Astrocyte of the cerebellum (primary cell): ENCODE data around the gene TCN2.

ENCODE experiments used
- DNase-seq: peaks from one replicate; pipeline ENCODE4 v3.0.0-alpha.2; 2011; ENCODE audit warnings: low read depth
- H3K4me3 ChIP-seq: 2 replicates; pipeline ENCODE4 v1.5.1; 2011; ENCODE audit warnings: mild to moderate bottlenecking, low read depth, low read length, moderate library complexity
- in situ Hi-C: cut with HindIII; loops from 2 replicates; pipeline ENCODE4 v1.10.0; 2017; ENCODE audit warnings: low sequenced_read_pairs
- TF ChIP-seq, protein P1 (sequence below): IDR thresholded peaks from 2 replicates; pipeline ENCODE4 v1.5.1; 2012; ENCODE audit warnings: low read length, low read depth, moderate library complexity, mild to moderate bottlenecking; ENCODE audit errors: missing control alignments

TCN2 gene

DNA sequence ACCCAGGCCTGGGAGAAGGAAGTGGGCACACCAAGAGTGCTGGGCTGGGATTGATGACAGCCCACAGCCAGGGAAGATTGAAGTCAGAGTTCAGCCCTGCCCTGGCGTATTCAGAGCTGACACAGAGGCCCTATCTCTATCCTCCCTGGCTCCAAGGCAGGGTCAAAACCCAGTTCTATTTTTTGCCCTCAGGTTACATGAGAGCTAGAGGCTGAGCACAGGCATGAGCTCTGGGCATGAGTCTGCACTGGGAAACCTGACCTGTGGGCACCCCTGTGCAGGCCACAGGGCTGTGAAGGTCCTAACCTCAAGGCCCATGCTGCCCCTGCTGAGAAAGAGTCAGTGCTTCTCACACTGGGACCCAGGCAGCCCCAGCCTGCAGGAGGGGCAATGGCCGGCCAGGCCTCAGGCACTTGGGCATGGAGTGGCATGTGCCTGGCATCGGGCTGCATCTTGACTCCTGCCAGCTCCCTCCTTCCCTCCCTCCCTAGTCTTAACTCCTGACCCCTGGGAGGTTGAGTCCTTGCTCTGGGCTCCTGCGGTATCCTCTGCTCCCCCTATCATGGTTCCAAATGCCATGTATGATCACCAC, 34.0 kb downstream of the TCN2 start:
- in situ Hi-C loops, result no loop called here
- TF ChIP-seq, protein P1, sequence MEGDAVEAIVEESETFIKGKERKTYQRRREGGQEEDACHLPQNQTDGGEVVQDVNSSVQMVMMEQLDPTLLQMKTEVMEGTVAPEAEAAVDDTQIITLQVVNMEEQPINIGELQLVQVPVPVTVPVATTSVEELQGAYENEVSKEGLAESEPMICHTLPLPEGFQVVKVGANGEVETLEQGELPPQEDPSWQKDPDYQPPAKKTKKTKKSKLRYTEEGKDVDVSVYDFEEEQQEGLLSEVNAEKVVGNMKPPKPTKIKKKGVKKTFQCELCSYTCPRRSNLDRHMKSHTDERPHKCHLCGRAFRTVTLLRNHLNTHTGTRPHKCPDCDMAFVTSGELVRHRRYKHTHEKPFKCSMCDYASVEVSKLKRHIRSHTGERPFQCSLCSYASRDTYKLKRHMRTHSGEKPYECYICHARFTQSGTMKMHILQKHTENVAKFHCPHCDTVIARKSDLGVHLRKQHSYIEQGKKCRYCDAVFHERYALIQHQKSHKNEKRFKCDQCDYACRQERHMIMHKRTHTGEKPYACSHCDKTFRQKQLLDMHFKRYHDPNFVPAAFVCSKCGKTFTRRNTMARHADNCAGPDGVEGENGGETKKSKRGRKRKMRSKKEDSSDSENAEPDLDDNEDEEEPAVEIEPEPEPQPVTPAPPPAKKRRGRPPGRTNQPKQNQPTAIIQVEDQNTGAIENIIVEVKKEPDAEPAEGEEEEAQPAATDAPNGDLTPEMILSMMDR, result no peak
- H3K4me3 ChIP-seq, result no peak overlapping the region
- no peak for DNase-seq

DNA sequence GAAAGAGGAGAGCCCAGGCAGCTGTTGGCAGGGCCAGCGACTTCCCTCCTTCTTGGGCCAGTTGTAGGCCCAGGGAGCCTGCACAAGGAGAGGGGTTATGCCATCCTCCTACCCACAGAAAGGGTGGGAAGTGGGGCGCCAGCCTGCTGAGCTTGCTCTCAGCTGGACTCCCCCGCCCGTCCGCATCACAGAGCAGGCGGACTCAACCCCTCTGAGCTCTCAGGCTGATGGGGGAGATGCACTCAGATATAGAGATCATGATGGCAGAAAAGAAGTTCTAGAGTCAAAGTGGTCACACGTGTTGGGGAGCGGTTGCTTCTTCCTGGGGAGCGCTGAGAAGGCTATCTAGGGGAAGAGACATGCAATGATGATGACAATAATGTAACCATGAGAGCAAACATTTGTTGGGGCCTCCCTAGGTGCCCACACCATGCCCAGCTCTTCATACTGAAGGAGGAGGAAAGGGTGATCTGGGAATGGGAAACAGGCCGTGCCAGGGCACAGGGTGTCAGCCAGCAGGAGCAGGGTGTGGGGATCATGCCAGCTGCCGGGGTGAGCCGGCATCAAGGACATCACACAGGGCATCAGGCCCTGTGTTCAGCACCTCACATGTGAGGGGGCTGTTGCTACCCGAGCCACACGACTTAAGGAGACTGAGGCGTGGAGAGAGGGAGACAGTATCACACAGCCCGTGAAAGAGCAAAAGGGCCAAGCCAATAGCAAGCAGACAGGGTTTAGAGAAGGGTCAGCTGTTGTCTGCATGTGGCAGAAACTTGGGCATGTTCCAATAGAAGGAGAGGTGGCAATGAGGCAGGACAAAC, 36.3 kb downstream of the TCN2 start:
- no peak overlapping the region for H3K4me3 ChIP-seq
- TF ChIP-seq, protein P1, result no peak
- no peak for DNase-seq
- in situ Hi-C loops, result no loop called here

DNA sequence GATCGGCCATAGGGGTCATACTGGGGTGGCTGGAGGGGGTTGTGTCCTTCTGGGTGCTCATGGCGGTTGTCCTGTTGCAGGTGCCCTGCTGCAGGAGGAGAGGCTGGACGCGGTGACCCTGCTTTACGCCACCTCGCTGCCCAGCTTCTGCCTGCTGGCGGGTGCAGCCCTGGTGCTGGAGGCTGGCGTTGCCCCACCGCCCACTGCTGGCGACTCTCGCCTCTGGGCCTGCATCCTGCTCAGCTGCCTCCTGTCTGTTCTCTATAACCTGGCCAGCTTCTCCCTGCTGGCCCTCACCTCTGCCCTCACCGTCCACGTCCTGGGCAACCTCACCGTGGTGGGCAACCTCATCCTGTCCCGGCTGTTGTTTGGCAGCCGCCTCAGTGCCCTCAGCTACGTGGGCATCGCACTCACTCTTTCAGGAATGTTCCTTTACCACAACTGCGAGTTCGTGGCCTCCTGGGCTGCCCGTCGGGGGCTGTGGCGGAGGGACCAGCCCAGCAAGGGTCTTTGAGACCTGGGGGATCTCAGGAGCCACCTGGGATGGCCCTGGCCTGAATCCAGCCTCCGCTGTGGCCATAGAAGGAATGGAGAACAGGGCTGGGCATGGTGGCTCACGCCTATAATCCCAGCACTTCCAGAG, 39.7 kb downstream of the TCN2 start:
- no peak for DNase-seq
- in situ Hi-C loops, result no loop called here
- TF ChIP-seq, protein P1, result no peak
- H3K4me3 ChIP-seq, result no peak overlapping the region

DNA sequence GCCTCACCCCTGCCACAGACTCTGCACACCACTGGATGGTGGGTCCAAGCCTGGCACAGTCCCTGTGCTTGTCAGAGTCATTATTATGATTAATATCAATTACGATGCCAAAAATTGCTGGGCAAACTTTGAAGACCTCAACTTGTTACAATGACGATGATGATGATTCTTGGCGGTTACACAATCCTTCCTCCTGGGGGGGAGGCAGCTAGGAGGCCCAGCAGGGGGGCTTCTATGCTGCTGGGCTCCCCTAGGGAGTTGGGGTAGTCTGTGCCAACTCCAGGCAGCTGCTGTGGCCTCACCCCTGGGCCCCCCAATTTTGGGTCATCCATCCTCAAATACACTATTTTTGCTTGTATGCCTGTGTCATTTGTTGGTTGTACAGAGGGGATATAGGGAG, 40.6 kb downstream of the TCN2 start:
- in situ Hi-C loops, result no loop called here
- H3K4me3 ChIP-seq, result no peak overlapping the region
- DNase-seq, result no peak
- TF ChIP-seq, protein P1, result no peak

DNA sequence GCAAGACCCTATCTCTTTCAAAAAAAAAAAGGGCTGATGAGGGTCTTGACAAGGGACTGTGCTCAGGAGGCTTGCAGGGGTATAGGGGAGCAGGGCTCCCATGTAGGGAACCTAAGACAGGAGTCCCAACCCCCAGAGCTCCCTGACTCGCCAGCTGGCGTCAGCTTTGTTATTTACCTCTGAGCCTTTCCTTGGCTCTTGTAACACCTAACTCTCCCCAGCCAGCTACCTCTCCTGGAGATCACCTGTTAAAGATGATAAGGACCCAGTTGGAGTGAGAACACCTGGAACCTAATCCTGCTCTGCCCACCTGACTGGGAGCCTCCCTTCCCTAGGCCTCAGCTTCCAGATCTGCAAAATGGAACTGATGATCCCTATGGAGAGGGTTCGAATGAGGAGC, 41.9 kb downstream of the TCN2 start:
- DNase-seq, result no peak
- TF ChIP-seq, protein P1, result no peak
- H3K4me3 ChIP-seq, result no peak overlapping the region
- in situ Hi-C loops, result no loop called here

DNA sequence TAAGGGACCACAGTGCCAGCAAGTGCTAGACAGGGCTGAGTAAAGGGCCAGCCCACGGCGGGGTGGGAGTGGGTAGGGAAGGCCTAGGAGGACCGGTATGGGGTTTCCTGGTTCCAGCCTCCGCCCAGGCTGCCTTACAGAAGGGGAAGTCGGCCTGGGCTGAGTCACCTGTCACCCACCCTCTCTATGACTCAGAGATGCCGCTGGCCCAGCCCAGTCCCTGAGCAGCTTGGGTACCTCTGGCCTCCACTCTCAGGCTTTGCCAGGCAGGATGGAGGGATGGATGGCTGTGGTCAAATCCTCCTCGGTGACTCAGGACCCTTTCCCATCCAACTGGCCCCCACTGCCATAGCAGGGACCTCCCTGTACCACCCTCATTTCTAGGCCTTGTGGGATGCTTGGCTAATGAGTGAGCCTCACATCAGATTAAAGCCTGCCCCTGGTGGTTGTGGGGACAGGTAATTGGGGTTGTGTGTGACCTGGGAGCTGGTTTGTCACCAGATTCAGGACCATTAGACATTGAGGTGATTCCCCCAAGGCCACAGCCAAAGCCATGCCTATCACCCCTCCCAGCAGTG, 42.5 kb downstream of the TCN2 start:
- TF ChIP-seq, protein P1, result no peak
- no peak for DNase-seq
- H3K4me3 ChIP-seq, result no peak overlapping the region
- in situ Hi-C loops, result no loop called here
